ENCODE data around the gene SIRT3.

Gene SIRT3

GRCh38 chr11:236774-237767, 929 bp upstream of the SIRT3 start, which contains the start of gene PSMD13:
TSS of gene PSMD13 (plus strand) at chr11:236976. CDS start at chr11:237050, 74 bp downstream.
- TF ChIP-seq CTCF (IDR thresholded peaks at IDR 0.05; ENCODE audit: control extremely low read depth, extremely low read depth, low read depth, missing control alignments) = no peak
- POLR2A ChIA-PET = interaction anchor here (1.3 kb wide), 1 partner anchor 30 kb away, joined by 4 read pairs; the partner anchor contains the start of genes BET1L and RIC8A
- CTCF ChIA-PET = interaction anchor here (0.8 to 9.4 kb wide), 3 partner anchors 9 to 30 kb away, joined by 3 to 85 read pairs (median 3); partner anchors contain the start of genes BET1L and RIC8A
- DNase-seq (ENCODE audit: extremely low spot score) = peak; percentile 93

GRCh38 chr11:235609-235996, 539 bp downstream of the SIRT3 start:
- no peak for DNase-seq (ENCODE audit: extremely low spot score)
- no peak for TF ChIP-seq CTCF (IDR thresholded peaks at IDR 0.05; ENCODE audit: control extremely low read depth, extremely low read depth, low read depth, missing control alignments)
- POLR2A ChIA-PET = no interaction called here
- CTCF ChIA-PET = interaction anchor here (1.0 to 9.4 kb wide), 2 partner anchors 13 to 15 kb away, joined by 3 to 85 read pairs; no protein-coding TSS in a partner anchor

- no peak for DNase-seq (ENCODE audit: extremely low spot score)
- ChIA-PET POLR2A (no interaction called here), CTCF (interaction anchor here (1.0 to 9.4 kb wide), 3 partner anchors 12 to 18 kb away, joined by 3 to 85 read pairs (median 4); no protein-coding TSS in a partner anchor)
- TF ChIP-seq CTCF (IDR thresholded peaks at IDR 0.05; ENCODE audit: control extremely low read depth, extremely low read depth, low read depth, missing control alignments) = no peak
Measured at GRCh38 chr11:235180-235579, 962 bp downstream of the SIRT3 start.

- CTCF ChIA-PET = interaction anchor here (1.8 to 5.3 kb wide), 2 partner anchors 10 to 18 kb away, joined by 3 to 24 read pairs; no protein-coding TSS in a partner anchor
- POLR2A ChIA-PET = no interaction called here
Measured at GRCh38 chr11:232783-233565, 3.2 kb downstream of the SIRT3 start.

GRCh38 chr11:230431-230830, 5.7 kb downstream of the SIRT3 start:
- TF ChIP-seq CTCF (IDR thresholded peaks at IDR 0.05; ENCODE audit: control extremely low read depth, extremely low read depth, low read depth, missing control alignments) = no peak
- POLR2A ChIA-PET = no interaction called here
- DNase-seq (ENCODE audit: extremely low spot score) = no peak
- CTCF ChIA-PET = interaction anchor here (1.6 to 5.3 kb wide), 2 partner anchors 20 to 167 kb away, joined by 4 to 24 read pairs; no protein-coding TSS in a partner anchor

More at GRCh38 chr11:232783-233565, 3.2 kb downstream of the SIRT3 start:
- TF ChIP-seq CTCF (IDR thresholded peaks at IDR 0.05; ENCODE audit: control extremely low read depth, extremely low read depth, low read depth, missing control alignments) = no peak
- DNase-seq (ENCODE audit: extremely low spot score) = no peak
